HepG2 (cell line): ENCODE results near the gene RERE. TPM values are rescaled to one million over a fixed set of nuclear protein-coding genes. Genes with fewer than 3 reads are reported as not detected.

Experiments
- BRD4 ChIP-seq: sonication (generic); formaldehyde crosslinking; IDR thresholded peaks from 2 replicates; pipeline ENCODE4 v1.4.0; 2020; ENCODE audit warnings: missing genetic modification reagents
- CTCF ChIP-seq: sonication (generic); formaldehyde crosslinking; IDR thresholded peaks from 2 replicates; pipeline ENCODE4 v1.5.0; 2020; ENCODE audit warnings: mild to moderate bottlenecking, missing genetic modification reagents, moderate library complexity
- DPF2 ChIP-seq: sonication (generic); formaldehyde crosslinking; IDR thresholded peaks from 2 replicates; pipeline ENCODE4 v1.4.0; 2020; ENCODE audit warnings: mild to moderate bottlenecking, low read depth, missing genetic modification reagents, borderline replicate concordance
- HHEX ChIP-seq: IDR thresholded peaks from 2 replicates; pipeline ENCODE4 v1.6.1; 2016; ENCODE audit warnings: control low read depth
- KDM5B ChIP-seq: sonication (generic); formaldehyde crosslinking; IDR thresholded peaks from 2 replicates; pipeline ENCODE4 v1.4.0; 2020; ENCODE audit warnings: missing genetic modification reagents, mild to moderate bottlenecking, borderline replicate concordance
- MTA1 ChIP-seq: sonication (generic); formaldehyde crosslinking; IDR thresholded peaks from 2 replicates; pipeline ENCODE4 v1.4.0; 2020; ENCODE audit warnings: missing genetic modification reagents, mild to moderate bottlenecking, borderline replicate concordance
- NFYB ChIP-seq: sonication (generic); formaldehyde crosslinking; IDR thresholded peaks from 2 replicates; pipeline ENCODE4 v1.4.0; 2020; ENCODE audit warnings: missing genetic modification reagents
- RXRA ChIP-seq: sonication (generic); formaldehyde crosslinking; IDR thresholded peaks from 2 replicates; pipeline ENCODE4 v1.5.1; 2020; ENCODE audit warnings: missing genetic modification reagents
- SMAD9 ChIP-seq: sonication (generic); formaldehyde crosslinking; IDR thresholded peaks from 2 replicates; pipeline ENCODE4 v1.5.1; 2020; ENCODE audit warnings: mild to moderate bottlenecking, missing genetic modification reagents
- XRCC5 ChIP-seq: fragments of 200-400 bp; formaldehyde crosslinking; optimal IDR thresholded peaks from 2 replicates; pipeline ENCODE3; 2017; ENCODE audit warnings: mild to moderate bottlenecking, low read length
- YEATS2 ChIP-seq: sonication (generic); formaldehyde crosslinking; IDR thresholded peaks from 2 replicates; pipeline ENCODE4 v1.4.0; 2020; ENCODE audit warnings: missing genetic modification reagents, borderline replicate concordance
- ZFP90 ChIP-seq: sonication (generic); formaldehyde crosslinking; IDR thresholded peaks from 2 replicates; pipeline ENCODE4 v1.8.0; 2022; ENCODE audit warnings: missing genetic modification reagents, mild to moderate bottlenecking, inconsistent platforms, borderline replicate concordance
- ZNF333 ChIP-seq: sonication (generic); formaldehyde crosslinking; IDR thresholded peaks from 2 replicates; pipeline ENCODE4 v1.4.0; 2020; ENCODE audit warnings: mild to moderate bottlenecking, missing genetic modification reagents, borderline replicate concordance
- ZNF850 ChIP-seq: sonication (generic); formaldehyde crosslinking; conservative IDR thresholded peaks from 2 replicates; pipeline ENCODE4 v1.9.0; 2021; ENCODE audit warnings: mild to moderate bottlenecking, missing genetic modification reagents
- polyA plus RNA-seq, 8 experiments: library from polyadenylated mRNA; depleted of rRNA in 3 of 8; stranded (reverse) in 7 of 8; unstranded in 1 of 8; fragments of >200 nt; fragmentation: Illumina TruSeq in 4 of 8; extraction: Trizol in 4 of 8; gene quantifications; 2 replicates each; pipeline versions ENCODE4 v1.2.1 to v1.2.3, GENCODE V29; 2011 to 2016; ENCODE audit warnings: low read depth in 4 of 8, missing spikeins in 1 of 8, mixed read lengths in 1 of 8; ENCODE audit not compliant: insufficient read depth in 1 of 8
- total RNA-seq, 5 experiments: library from RNA; depleted of rRNA; stranded (reverse); fragments of >200 nt; fragmentation: Illumina TruSeq; extraction: Trizol; gene quantifications; 2 replicates each; pipeline ENCODE4 v1.2.3, GENCODE V29; 2016; ENCODE audit warnings: low read depth in 1 of 5
- TF ChIP-seq, protein P1 (sequence below): IDR thresholded peaks from 2 replicates; pipeline ENCODE4 v1.4.0; 2020; ENCODE audit warnings: mild to moderate bottlenecking, missing genetic modification reagents
- TF ChIP-seq, protein P2 (sequence below): sonication (generic); formaldehyde crosslinking; IDR thresholded peaks from 2 replicates; pipeline ENCODE4 v1.5.1; 2020; ENCODE audit warnings: mild to moderate bottlenecking, missing genetic modification reagents, moderate library complexity
- TF ChIP-seq, protein P3 (sequence below): sonication (generic); formaldehyde crosslinking; IDR thresholded peaks from 2 replicates; pipeline ENCODE4 v1.5.0; 2020; ENCODE audit warnings: missing genetic modification reagents

Gene RERE
- total and polyA plus RNA-seq, 2 of the 13 experiments (the other 11 are each of a cell fraction or from before 2014, with no cell fraction given): 18.3 to 21.9 TPM

DNA sequence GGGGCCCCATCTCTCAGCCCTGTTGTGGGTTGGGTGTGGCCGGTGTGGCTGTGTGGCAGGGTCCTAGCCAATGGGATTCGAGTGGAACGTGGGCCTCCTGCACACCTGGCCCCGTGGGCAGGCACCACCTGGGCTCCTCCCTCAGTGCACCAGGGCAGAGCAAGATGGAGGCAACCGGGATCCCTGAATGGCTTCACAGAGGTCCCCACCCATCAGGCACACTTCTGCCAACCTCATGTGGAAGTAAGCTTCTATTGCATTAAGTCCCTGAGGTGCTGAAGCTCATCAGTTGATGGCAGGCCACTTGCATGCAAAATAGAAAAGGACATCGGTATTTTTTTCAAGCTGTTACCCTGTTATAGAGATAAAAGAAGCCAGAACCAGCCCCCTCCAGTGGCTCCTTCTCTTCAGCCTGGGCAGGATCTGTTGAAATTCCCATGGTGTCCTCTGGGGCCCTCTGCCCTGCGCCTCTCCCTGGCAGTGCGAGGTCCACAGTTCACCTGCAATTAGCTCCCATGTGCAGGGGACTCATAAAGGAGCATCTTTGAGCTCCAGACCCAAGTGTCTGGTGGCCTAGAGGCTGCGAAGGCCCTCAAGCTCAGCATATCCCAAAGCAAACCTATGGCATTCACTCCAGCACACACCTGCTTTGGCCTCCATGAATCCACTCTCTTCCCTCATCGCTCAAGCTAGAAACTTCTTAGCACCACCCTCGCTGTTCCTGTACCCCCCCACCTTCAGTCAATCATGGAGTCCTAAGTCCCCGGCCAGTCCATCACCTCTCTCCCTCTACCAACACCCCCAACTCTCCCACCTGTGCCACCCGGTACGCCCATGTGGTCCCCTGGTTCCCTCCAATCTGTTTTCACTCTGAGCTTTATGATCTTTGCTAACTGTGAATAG, 501.6 kb downstream of the RERE start (continued):
- TF ChIP-seq, protein P1, sequence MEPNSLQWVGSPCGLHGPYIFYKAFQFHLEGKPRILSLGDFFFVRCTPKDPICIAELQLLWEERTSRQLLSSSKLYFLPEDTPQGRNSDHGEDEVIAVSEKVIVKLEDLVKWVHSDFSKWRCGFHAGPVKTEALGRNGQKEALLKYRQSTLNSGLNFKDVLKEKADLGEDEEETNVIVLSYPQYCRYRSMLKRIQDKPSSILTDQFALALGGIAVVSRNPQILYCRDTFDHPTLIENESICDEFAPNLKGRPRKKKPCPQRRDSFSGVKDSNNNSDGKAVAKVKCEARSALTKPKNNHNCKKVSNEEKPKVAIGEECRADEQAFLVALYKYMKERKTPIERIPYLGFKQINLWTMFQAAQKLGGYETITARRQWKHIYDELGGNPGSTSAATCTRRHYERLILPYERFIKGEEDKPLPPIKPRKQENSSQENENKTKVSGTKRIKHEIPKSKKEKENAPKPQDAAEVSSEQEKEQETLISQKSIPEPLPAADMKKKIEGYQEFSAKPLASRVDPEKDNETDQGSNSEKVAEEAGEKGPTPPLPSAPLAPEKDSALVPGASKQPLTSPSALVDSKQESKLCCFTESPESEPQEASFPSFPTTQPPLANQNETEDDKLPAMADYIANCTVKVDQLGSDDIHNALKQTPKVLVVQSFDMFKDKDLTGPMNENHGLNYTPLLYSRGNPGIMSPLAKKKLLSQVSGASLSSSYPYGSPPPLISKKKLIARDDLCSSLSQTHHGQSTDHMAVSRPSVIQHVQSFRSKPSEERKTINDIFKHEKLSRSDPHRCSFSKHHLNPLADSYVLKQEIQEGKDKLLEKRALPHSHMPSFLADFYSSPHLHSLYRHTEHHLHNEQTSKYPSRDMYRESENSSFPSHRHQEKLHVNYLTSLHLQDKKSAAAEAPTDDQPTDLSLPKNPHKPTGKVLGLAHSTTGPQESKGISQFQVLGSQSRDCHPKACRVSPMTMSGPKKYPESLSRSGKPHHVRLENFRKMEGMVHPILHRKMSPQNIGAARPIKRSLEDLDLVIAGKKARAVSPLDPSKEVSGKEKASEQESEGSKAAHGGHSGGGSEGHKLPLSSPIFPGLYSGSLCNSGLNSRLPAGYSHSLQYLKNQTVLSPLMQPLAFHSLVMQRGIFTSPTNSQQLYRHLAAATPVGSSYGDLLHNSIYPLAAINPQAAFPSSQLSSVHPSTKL (CRISPR knock-in tag): peak; percentile 50; the same call in 1 of the 2 replicates
- TF ChIP-seq, protein P2, sequence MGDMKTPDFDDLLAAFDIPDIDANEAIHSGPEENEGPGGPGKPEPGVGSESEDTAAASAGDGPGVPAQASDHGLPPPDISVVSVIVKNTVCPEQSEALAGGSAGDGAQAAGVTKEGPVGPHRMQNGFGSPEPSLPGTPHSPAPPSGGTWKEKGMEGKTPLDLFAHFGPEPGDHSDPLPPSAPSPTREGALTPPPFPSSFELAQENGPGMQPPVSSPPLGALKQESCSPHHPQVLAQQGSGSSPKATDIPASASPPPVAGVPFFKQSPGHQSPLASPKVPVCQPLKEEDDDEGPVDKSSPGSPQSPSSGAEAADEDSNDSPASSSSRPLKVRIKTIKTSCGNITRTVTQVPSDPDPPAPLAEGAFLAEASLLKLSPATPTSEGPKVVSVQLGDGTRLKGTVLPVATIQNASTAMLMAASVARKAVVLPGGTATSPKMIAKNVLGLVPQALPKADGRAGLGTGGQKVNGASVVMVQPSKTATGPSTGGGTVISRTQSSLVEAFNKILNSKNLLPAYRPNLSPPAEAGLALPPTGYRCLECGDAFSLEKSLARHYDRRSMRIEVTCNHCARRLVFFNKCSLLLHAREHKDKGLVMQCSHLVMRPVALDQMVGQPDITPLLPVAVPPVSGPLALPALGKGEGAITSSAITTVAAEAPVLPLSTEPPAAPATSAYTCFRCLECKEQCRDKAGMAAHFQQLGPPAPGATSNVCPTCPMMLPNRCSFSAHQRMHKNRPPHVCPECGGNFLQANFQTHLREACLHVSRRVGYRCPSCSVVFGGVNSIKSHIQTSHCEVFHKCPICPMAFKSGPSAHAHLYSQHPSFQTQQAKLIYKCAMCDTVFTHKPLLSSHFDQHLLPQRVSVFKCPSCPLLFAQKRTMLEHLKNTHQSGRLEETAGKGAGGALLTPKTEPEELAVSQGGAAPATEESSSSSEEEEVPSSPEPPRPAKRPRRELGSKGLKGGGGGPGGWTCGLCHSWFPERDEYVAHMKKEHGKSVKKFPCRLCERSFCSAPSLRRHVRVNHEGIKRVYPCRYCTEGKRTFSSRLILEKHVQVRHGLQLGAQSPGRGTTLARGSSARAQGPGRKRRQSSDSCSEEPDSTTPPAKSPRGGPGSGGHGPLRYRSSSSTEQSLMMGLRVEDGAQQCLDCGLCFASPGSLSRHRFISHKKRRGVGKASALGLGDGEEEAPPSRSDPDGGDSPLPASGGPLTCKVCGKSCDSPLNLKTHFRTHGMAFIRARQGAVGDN (CRISPR knock-in tag): peak; percentile 72
- TF ChIP-seq HHEX (CRISPR knock-in tag): no peak
- peak; percentile 23; the same call in 1 of the 2 replicates for TF ChIP-seq DPF2 (CRISPR knock-in tag)
- TF ChIP-seq KDM5B (CRISPR knock-in tag): 0 out of 2 replicates have a peak, but pooled peaks have one; percentile 45
- TF ChIP-seq RXRA (CRISPR knock-in tag): 0 out of 2 replicates have a peak, but pooled peaks have one; percentile 44
- TF ChIP-seq SMAD9 (CRISPR knock-in tag): no peak
- TF ChIP-seq ZNF333 (CRISPR knock-in tag): no peak
- TF ChIP-seq ZFP90: no peak
- no peak for TF ChIP-seq MTA1 (CRISPR knock-in tag)
- peak; percentile 43 for TF ChIP-seq NFYB (CRISPR knock-in tag)
- peak; percentile 48 for TF ChIP-seq XRCC5
- TF ChIP-seq BRD4 (CRISPR knock-in tag): 0 out of 2 replicates have a peak, but pooled peaks have one; percentile 43
- no peak for TF ChIP-seq ZNF850 (CRISPR knock-in tag)
- TF ChIP-seq YEATS2 (CRISPR knock-in tag): peak; percentile 48; the same call in 1 of the 2 replicates
- TF ChIP-seq CTCF (CRISPR knock-in tag): peak; percentile 53
- TF ChIP-seq, protein P3, sequence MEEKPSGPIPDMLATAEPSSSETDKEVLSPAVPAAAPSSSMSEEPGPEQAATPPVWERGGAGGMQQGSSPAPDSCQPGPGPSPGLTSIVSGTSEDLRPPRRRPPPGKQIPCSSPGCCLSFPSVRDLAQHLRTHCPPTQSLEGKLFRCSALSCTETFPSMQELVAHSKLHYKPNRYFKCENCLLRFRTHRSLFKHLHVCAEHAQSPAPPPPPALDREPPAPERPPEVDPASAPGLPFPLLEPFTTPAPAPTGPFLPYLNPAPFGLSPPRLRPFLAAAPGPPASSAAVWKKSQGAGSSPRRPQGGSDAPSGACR (CRISPR knock-in tag): 0 out of 2 replicates have a peak, but pooled peaks have one; percentile 53
